ENCODE results near the gene TENT5C.

GRCh38 chr1:117660271-117660965, 54.6 kb downstream of the TENT5C start:
- TF ChIP-seq, protein P1, sequence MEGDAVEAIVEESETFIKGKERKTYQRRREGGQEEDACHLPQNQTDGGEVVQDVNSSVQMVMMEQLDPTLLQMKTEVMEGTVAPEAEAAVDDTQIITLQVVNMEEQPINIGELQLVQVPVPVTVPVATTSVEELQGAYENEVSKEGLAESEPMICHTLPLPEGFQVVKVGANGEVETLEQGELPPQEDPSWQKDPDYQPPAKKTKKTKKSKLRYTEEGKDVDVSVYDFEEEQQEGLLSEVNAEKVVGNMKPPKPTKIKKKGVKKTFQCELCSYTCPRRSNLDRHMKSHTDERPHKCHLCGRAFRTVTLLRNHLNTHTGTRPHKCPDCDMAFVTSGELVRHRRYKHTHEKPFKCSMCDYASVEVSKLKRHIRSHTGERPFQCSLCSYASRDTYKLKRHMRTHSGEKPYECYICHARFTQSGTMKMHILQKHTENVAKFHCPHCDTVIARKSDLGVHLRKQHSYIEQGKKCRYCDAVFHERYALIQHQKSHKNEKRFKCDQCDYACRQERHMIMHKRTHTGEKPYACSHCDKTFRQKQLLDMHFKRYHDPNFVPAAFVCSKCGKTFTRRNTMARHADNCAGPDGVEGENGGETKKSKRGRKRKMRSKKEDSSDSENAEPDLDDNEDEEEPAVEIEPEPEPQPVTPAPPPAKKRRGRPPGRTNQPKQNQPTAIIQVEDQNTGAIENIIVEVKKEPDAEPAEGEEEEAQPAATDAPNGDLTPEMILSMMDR (IDR thresholded peaks at IDR 0.05; ENCODE audit: insufficient read depth, low read length), result no peak
- TF ChIP-seq POLR2AphosphoS5 (IDR thresholded peaks at IDR 0.05; ENCODE audit: low read depth) (no peak), GABPA (IDR thresholded peaks at IDR 0.05; ENCODE audit: low read depth) (no peak)
- TF ChIP-seq, protein P2, sequence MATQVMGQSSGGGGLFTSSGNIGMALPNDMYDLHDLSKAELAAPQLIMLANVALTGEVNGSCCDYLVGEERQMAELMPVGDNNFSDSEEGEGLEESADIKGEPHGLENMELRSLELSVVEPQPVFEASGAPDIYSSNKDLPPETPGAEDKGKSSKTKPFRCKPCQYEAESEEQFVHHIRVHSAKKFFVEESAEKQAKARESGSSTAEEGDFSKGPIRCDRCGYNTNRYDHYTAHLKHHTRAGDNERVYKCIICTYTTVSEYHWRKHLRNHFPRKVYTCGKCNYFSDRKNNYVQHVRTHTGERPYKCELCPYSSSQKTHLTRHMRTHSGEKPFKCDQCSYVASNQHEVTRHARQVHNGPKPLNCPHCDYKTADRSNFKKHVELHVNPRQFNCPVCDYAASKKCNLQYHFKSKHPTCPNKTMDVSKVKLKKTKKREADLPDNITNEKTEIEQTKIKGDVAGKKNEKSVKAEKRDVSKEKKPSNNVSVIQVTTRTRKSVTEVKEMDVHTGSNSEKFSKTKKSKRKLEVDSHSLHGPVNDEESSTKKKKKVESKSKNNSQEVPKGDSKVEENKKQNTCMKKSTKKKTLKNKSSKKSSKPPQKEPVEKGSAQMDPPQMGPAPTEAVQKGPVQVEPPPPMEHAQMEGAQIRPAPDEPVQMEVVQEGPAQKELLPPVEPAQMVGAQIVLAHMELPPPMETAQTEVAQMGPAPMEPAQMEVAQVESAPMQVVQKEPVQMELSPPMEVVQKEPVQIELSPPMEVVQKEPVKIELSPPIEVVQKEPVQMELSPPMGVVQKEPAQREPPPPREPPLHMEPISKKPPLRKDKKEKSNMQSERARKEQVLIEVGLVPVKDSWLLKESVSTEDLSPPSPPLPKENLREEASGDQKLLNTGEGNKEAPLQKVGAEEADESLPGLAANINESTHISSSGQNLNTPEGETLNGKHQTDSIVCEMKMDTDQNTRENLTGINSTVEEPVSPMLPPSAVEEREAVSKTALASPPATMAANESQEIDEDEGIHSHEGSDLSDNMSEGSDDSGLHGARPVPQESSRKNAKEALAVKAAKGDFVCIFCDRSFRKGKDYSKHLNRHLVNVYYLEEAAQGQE (IDR thresholded peaks at IDR 0.05; ENCODE audit: insufficient replicate concordance, low read depth), result no peak
